GM19395 (cell line): ENCODE results near the gene ADRB1.
A peak's percentile ranks its signal among the peaks of the same experiment; 100 is the strongest.

Experiments used
- ATAC-seq: cut with Tn5 transposase; IDR thresholded peaks from one replicate; pipeline ENCODE4 v1.9.1; 2021; ENCODE audit warnings: mild to moderate bottlenecking, moderate library complexity; ENCODE audit not compliant: unreplicated experiment

Gene ADRB1

GRCh38 chr10:114043532-114044246 lies at the start of gene ADRB1:
TSS of gene ADRB1 (plus strand) at chr10:114043866. CDS start at chr10:114044133, 267 bp downstream.
- peak; percentile 57 for ATAC-seq

- no peak for ATAC-seq
Observed at GRCh38 chr10:113995201-113995600, 48.5 kb upstream of the ADRB1 start.

- no peak for ATAC-seq
Observed at GRCh38 chr10:113997428-113997827, 46.2 kb upstream of the ADRB1 start.

GRCh38 chr10:113999531-113999930 lies 44.1 kb upstream of the ADRB1 start:
- ATAC-seq = no peak

GRCh38 chr10:114000457-114001010 lies 43.1 kb upstream of the ADRB1 start:
- ATAC-seq = no peak

GRCh38 chr10:114002422-114002821 lies 41.2 kb upstream of the ADRB1 start:
- no peak for ATAC-seq

- no peak for ATAC-seq
Observed at GRCh38 chr10:114003161-114003941, 40.3 kb upstream of the ADRB1 start.

- ATAC-seq = no peak
Observed at GRCh38 chr10:114009281-114009996, 34.2 kb upstream of the ADRB1 start.

- ATAC-seq = no peak
Observed at GRCh38 chr10:114010316-114010715, 33.4 kb upstream of the ADRB1 start.

- ATAC-seq = no peak
Observed at GRCh38 chr10:114012650-114013049, 31.0 kb upstream of the ADRB1 start.

- no peak for ATAC-seq
Observed at GRCh38 chr10:114015708-114016107, 28.0 kb upstream of the ADRB1 start.

- no peak for ATAC-seq
Observed at GRCh38 chr10:114017271-114017670, 26.4 kb upstream of the ADRB1 start.

GRCh38 chr10:114017873-114018272 lies 25.8 kb upstream of the ADRB1 start:
- ATAC-seq = no peak

GRCh38 chr10:114019226-114019625 lies 24.4 kb upstream of the ADRB1 start:
- ATAC-seq = no peak

- ATAC-seq = no peak
Observed at GRCh38 chr10:114021154-114021553, 22.5 kb upstream of the ADRB1 start.

GRCh38 chr10:114021717-114022680 lies 21.7 kb upstream of the ADRB1 start:
- no peak for ATAC-seq

GRCh38 chr10:114022766-114023597 lies 20.7 kb upstream of the ADRB1 start:
- ATAC-seq = no peak

- peak; percentile 74 for ATAC-seq
Observed at GRCh38 chr10:114024876-114025610, 18.6 kb upstream of the ADRB1 start.
